GM23338 (cell line): ENCODE measurements around the gene TUBB4A. TPM values are rescaled to one million over a fixed set of nuclear protein-coding genes. Genes with fewer than 3 reads are reported as not detected.

Source experiments
- ATAC-seq: fragments of 200-7000 bp; cut with Tn5 transposase; 3 replicates; pipeline ENCODE4 v1.9.1; 2020
- DNase-seq: peaks from one replicate; pipeline ENCODE4 v3.0.0-alpha.2; 2015; ENCODE audit warnings: low spot score
- H2AFZ ChIP-seq: fragments of 200-600 bp; sonication (generic); 2 replicates; pipeline ENCODE4 v1.8.0; 2016; ENCODE audit warnings: antibody characterized with exemption, mild to moderate bottlenecking, moderate library complexity
- H3F3A ChIP-seq: fragments of 200-600 bp; sonication (generic); replicated peaks from 2 replicates; pipeline ENCODE4 v1.8.0; 2017; ENCODE audit warnings: antibody characterized with exemption, mixed run types, low read depth
- H3K27ac ChIP-seq: fragments of 200-600 bp; sonication (generic); 2 replicates; pipeline ENCODE4 v1.6.1; 2016; ENCODE audit warnings: low read depth
- H3K27me3 ChIP-seq: fragments of 200-600 bp; sonication (generic); 2 replicates; pipeline ENCODE4 v1.8.0; 2016; ENCODE audit warnings: mild to moderate bottlenecking, mixed run types, moderate library complexity; ENCODE audit not compliant: insufficient read depth
- H3K36me3 ChIP-seq: fragments of 200-600 bp; sonication (generic); 2 replicates; pipeline ENCODE4 v1.8.0; 2016; ENCODE audit warnings: mild to moderate bottlenecking; ENCODE audit not compliant: insufficient read depth
- H3K4me1 ChIP-seq: fragments of 200-600 bp; sonication (generic); 2 replicates; pipeline ENCODE4 v1.8.0; 2016; ENCODE audit warnings: mild to moderate bottlenecking, moderate library complexity; ENCODE audit not compliant: insufficient read depth
- H3K4me2 ChIP-seq: fragments of 200-600 bp; sonication (generic); 2 replicates; pipeline ENCODE4 v1.7.1; 2017; ENCODE audit warnings: mixed run types
- H3K4me3 ChIP-seq: fragments of 200-600 bp; sonication (generic); 2 replicates; pipeline ENCODE4 v1.6.1; 2016; ENCODE audit warnings: mixed run types
- H3K79me2 ChIP-seq: fragments of 200-600 bp; sonication (generic); replicated peaks from 2 replicates; pipeline ENCODE4 v1.8.0; 2017; ENCODE audit warnings: mild to moderate bottlenecking; ENCODE audit not compliant: insufficient read depth
- H3K9me2 ChIP-seq: fragments of 200-600 bp; sonication (generic); 2 replicates; pipeline ENCODE4 v1.8.0; 2017; ENCODE audit not compliant: insufficient read depth
- H4K20me1 ChIP-seq: fragments of 200-600 bp; sonication (generic); replicated peaks from 2 replicates; pipeline ENCODE4 v1.8.0; 2017; ENCODE audit warnings: mild to moderate bottlenecking; ENCODE audit not compliant: insufficient read depth
- H3K27ac Mint-ChIP-seq: 2 replicates; pipeline ENCODE4 v1.8.0; 2020; ENCODE audit warnings: inconsistent platforms, mild to moderate bottlenecking, moderate library complexity, mixed read lengths
- H3K27me3 Mint-ChIP-seq: 3 replicates; pipeline ENCODE4 v1.8.0; 2022; ENCODE audit warnings: low read depth, mild to moderate bottlenecking, moderate library complexity, mixed read lengths, inconsistent platforms; ENCODE audit not compliant: insufficient read depth, poor library complexity
- H3K36me3 Mint-ChIP-seq: 3 replicates; pipeline ENCODE4 v1.8.0; 2021; ENCODE audit warnings: low read depth, mild to moderate bottlenecking, inconsistent platforms, moderate library complexity, mixed read lengths
- H3K4me1 Mint-ChIP-seq: 3 replicates; pipeline ENCODE4 v1.8.0; 2020; ENCODE audit warnings: mild to moderate bottlenecking, inconsistent platforms, mixed read lengths
- H3K4me3 Mint-ChIP-seq: 3 replicates; pipeline ENCODE4 v1.8.0; 2021; ENCODE audit warnings: moderate library complexity, mild to moderate bottlenecking, inconsistent platforms, mixed read lengths
- H3K9me3 Mint-ChIP-seq: 3 replicates; pipeline ENCODE4 v1.8.0; 2020; ENCODE audit warnings: moderate library complexity, mild to moderate bottlenecking, inconsistent platforms, mixed read lengths
- CTCF ChIP-seq, 2 experiments: fragments of 200-600 bp in 1 of 2; sonication (generic) in 1 of 2; conservative IDR thresholded peaks; 2 replicates each; pipeline versions ENCODE4 v1.5.1 to v1.6.1; 2016 to 2017; ENCODE audit warnings: antibody characterized with exemption in 2 of 2, low read depth in 2 of 2, mild to moderate bottlenecking in 2 of 2, moderate library complexity in 1 of 2
- EZH2 ChIP-seq: fragments of 200-600 bp; sonication (generic); IDR thresholded peaks from one replicate; pipeline ENCODE4 v1.8.0; 2017; ENCODE audit warnings: antibody characterized with exemption, mild to moderate bottlenecking, low read depth; ENCODE audit not compliant: unreplicated experiment
- EZH2phosphoT487 ChIP-seq: fragments of 200-600 bp; sonication (generic); IDR thresholded peaks from one replicate; pipeline ENCODE4 v1.8.1; 2018; ENCODE audit warnings: antibody characterized with exemption; ENCODE audit not compliant: unreplicated experiment
- NANOG ChIP-seq: IDR thresholded peaks from 2 replicates; pipeline ENCODE4 v1.6.1; 2016; ENCODE audit warnings: antibody characterized with exemption, borderline replicate concordance
- STAT1 ChIP-seq: IDR thresholded peaks from one replicate; pipeline ENCODE4 v1.6.1; 2016; ENCODE audit warnings: antibody characterized with exemption; ENCODE audit not compliant: unreplicated experiment
- ZNF462 ChIP-seq: fragments of 250-450 bp; sonication (Bioruptor Pico); IDR thresholded peaks from 2 replicates; pipeline ENCODE4 v1.5.0; 2020; ENCODE audit warnings: mild to moderate bottlenecking, moderate library complexity
- polyA plus RNA-seq: library from polyadenylated mRNA; unstranded; fragments of >200 nt; fragmentation: Nextera tagmentation; extraction: Ambion mirVana; gene quantifications from 2 replicates; pipeline ENCODE4 v1.2.1, GENCODE V29; 2016
- total RNA-seq: library from RNA; depleted of rRNA; stranded (reverse); fragments of >200 nt; shearing (Covaris generic); gene quantifications from 2 replicates; pipeline ENCODE4 v1.2.3, GENCODE V29; 2014

TUBB4A gene
- total and polyA plus RNA-seq, 2 experiments from 2014 or later = 32.9 to 41.7 TPM

- Histone ChIP-seq H3K9me2 (no peaks in the 10 kb centered on the region), H3K4me1 (peaks cover 4% of the 10 kb centered on the region; the same call in 1 of the 2 replicates), H3K4me3 (peak overlapping the region; percentile 59), H2AFZ (0 out of 2 replicates have a peak overlapping the region, but pooled peaks have one; percentile 69), H3K27me3 (peaks cover 5% of the 10 kb centered on the region; the same call in 1 of the 2 replicates), H3K4me2 (peak overlapping the region; percentile 76), H3K36me3 (peaks cover 7% of the 10 kb centered on the region; the same call in 1 of the 2 replicates), H3F3A (no peaks in the 10 kb centered on the region), H4K20me1 (no peaks in the 10 kb centered on the region; the same call in 1 of the 2 replicates), H3K79me2 (no peaks in the 10 kb centered on the region), H3K27ac (no peak overlapping the region)
- H3K27ac Mint-ChIP-seq = no peak overlapping the region; the same call in 1 of the 2 replicates
- peaks cover 17% of the 10 kb centered on the region for H3K27me3 Mint-ChIP-seq
- H3K4me3 Mint-ChIP-seq = peak overlapping the region; percentile 87
- 0 out of 4 replicates have a peak, but pooled peaks of 1 of the 2 experiments have one; percentile 1 for TF ChIP-seq CTCF (conservative IDR thresholded peaks at IDR 0.05; ENCODE audit: low read depth in 2 of 2)
- TF ChIP-seq NANOG = no peak
- peaks cover 6% of the 10 kb centered on the region; the same call in 1 of the 3 replicates for H3K9me3 Mint-ChIP-seq
- ATAC-seq (peak; percentile 5), DNase-seq (no peak)
- H3K36me3 Mint-ChIP-seq = peaks cover 32% of the 10 kb centered on the region
- H3K4me1 Mint-ChIP-seq = peaks cover 13% of the 10 kb centered on the region
Measured at GRCh38 chr19:6458695-6459261, 43.3 kb downstream of the TUBB4A start.

GRCh38 chr19:6457958-6458694 lies 44.0 kb downstream of the TUBB4A start:
- no peak overlapping the region for H2AFZ ChIP-seq
- H3K4me2 ChIP-seq = peak overlapping the region; percentile 76
- no peak overlapping the region for H3K27ac Mint-ChIP-seq
- H3K79me2 ChIP-seq = no peaks in the 10 kb centered on the region
- peaks cover 4% of the 10 kb centered on the region; the same call in 1 of the 2 replicates for H3K4me1 ChIP-seq
- no peak for ATAC-seq
- peaks cover 10% of the 10 kb centered on the region; the same call in 2 of the 3 replicates for H3K9me3 Mint-ChIP-seq
- peaks cover 38% of the 10 kb centered on the region for H3K36me3 Mint-ChIP-seq
- no peak for TF ChIP-seq ZNF462 (CRISPR knock-in tag)
- TF ChIP-seq NANOG = no peak
- no peak for TF ChIP-seq EZH2phosphoT487
- TF ChIP-seq STAT1 = no peak
- TF ChIP-seq EZH2 = no peak
- peak overlapping the region; percentile 87 for H3K4me3 Mint-ChIP-seq
- no peaks in the 10 kb centered on the region for H3K9me2 ChIP-seq
- no peak for DNase-seq
- H3K27me3 Mint-ChIP-seq = peaks cover 17% of the 10 kb centered on the region
- H3K36me3 ChIP-seq = peaks cover 11% of the 10 kb centered on the region; the same call in 1 of the 2 replicates
- no peak overlapping the region for H3K27ac ChIP-seq
- no peaks in the 10 kb centered on the region for H3F3A ChIP-seq
- peaks cover 5% of the 10 kb centered on the region; the same call in 1 of the 2 replicates for H3K27me3 ChIP-seq
- H3K4me3 ChIP-seq = peak overlapping the region; percentile 59; the same call in 1 of the 2 replicates
- H4K20me1 ChIP-seq = no peaks in the 10 kb centered on the region; the same call in 1 of the 2 replicates
- H3K4me1 Mint-ChIP-seq = peaks cover 13% of the 10 kb centered on the region
